Measurements from ENCODE around the gene PHACTR1.

The PHACTR1 gene

DNA sequence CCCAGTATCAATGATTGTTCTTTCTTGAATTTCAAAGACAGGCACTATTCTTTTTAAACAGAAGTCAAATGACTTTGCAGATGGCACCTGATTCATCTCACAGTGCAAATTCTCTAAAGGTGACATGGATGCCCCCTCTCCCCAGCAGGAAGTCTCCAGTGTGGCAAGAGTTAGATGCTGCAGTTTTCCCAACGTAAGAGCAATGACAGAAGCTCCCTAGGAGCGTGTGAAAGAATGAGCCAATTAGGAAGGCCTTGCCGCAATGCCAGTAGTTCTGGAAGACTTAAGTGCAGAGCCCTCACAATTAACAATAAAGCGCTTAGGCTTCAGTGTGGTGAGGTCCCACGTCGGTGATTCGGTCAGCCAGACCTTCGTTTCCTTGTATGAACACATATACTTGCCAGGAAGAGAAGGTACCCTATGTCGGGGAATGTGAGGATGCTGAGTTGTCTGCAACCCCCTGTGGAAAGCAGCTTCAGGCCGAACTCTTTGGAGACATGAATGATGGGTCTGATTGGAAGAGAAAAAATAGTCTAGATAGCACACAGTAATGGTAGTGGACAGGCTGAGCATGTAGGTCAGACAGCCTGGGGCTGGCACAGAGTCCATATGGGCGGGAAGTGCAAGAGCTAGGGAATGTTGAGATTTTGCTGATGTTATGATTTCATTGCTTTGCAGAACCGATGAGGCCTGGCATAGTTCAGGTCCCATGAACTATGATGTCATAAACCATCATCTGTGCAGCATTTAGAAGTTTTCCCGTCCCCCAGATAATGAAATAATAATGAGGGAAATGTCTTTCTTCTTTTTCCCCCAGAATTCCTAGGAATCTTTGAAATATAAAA lies 132.6 kb downstream of the PHACTR1 start:
- DNase-seq, result no peak

DNA sequence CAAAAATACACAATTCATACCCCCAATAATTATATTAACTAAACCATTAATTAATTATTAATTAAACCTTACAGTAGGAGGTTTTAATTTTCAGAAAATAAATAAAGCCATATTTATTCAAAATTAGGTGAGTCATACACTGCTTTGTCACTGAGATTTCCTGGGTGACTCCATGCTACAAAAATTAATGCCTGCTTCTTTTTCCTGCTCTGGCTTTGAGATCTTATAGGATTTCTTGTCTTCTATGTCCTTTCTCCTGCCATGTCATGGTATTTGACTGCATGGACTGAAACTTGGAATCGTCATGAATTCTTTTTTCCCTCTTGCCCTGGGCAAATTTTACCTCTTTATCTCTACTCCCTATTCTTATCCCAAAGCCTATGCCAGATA lies 133.2 kb downstream of the PHACTR1 start:
- DNase-seq, result no peak

DNA sequence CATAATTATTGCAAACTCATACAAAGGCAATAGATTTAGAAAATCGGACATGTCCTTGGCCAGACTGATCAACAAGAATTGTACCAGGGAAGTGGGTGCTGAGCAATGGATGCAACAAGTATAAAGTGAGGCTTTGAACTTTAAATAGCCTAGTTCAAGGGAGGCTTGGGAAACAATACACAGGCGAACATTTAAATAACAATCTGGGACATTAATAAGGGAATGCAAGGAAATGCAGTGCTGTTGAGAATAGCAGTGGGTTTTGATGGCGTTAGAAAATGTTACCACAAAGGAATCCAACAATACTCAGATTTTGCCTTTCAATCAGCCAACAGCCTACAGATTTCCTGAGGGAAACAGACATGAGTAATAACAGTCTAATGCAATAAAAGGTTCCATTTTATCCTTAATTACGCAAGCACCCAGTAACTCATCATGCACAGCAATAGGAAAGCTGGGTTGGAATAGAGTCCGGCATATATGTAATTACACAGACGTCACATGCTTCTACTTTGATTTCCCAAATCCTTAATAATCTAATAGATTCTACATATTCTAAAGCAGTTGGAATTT lies 134.6 kb downstream of the PHACTR1 start:
- DNase-seq, result no peak

DNA sequence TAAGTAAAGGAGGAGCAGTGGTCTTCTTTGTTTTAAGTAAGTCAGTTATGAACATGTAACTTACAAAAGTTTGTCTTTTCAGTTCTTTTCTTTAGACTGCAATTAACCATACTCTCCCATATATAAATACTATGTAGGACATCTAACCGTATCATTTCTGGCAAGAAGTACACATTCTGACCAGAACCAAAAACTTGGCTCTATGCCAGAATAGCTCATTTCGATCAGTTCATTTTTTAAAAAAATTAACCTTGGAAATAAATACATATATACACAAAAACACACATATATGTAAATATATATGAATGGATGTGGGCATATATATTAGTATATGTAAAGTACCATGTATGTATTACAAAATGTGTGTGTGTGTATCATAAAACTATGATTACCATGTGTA lies 145.0 kb downstream of the PHACTR1 start:
- DNase-seq, result no peak

DNA sequence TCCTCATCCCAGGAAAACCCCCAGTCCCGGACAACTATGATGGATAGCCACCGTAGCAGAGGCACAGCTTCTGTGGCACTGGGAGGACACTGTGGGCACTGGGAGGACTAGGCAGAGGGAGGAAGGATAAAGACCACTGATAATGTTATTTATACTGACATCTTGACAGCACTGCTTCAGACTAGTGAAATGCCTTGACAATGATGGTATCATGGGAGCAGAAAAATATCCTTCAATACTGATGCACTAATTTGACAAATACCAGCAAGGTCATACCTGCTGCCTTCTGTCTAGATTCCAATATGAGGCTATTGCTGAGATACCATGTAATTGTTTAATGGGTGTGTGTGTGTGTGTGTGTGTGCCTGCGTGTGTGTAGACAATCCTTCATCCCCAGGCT lies 148.6 kb downstream of the PHACTR1 start:
- DNase-seq, result no peak

DNA sequence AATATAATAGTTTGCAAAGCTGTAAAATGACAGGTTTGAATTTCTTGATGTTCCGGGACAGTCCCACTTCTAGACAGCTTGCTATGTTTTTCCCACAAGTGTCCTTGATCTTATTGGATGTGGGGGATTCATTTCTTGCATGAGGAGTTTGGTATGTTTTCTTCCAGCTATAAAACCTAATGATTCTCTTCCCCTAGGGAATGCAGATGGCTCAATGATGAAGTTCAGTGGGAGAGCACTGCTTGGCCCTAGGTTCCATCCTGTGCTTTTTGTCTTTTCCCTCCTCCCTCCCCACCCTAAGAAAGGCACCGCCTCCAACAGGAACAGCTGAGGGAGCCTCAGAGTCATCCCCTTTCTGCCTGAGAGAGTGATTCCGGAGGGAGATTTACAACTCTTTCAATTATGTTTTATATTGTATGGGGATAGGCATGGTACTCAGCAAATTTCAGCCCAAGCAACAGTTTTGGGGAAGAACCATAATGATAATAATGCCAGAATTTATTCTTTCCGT lies 149.2 kb downstream of the PHACTR1 start:
- DNase-seq, result no peak

DNA sequence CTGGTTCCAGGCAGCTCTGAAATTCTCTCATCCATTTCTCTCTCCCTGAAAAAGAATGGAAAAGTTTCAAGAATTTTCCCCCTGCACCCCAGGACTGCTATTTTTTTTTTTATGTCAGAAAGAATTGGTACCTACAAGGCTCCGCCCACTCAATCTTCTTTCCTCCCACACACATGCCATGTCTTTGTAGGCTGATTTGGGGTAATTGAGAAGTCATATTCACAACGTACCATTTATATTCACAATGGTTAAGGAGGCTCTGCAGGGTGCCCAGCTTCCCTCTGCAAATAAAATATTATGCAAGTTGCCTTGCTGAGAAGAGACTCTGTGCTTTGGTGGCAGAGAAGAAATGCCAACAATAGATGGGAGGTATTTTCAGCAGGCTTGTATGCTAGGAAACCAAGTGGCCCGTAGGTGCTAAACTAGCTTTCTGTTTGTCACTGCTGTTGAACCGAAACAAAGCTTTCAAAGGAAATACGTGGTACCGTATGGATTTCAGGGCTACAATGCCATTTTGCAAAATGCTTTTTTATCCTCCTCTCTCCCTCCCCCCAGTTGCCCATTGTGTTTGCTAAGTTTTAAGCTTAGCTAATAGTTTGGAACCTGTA lies 150.0 kb downstream of the PHACTR1 start:
- peak in 3 of 58 donors; percentile 6 to 41 (median 7) for DNase-seq

DNA sequence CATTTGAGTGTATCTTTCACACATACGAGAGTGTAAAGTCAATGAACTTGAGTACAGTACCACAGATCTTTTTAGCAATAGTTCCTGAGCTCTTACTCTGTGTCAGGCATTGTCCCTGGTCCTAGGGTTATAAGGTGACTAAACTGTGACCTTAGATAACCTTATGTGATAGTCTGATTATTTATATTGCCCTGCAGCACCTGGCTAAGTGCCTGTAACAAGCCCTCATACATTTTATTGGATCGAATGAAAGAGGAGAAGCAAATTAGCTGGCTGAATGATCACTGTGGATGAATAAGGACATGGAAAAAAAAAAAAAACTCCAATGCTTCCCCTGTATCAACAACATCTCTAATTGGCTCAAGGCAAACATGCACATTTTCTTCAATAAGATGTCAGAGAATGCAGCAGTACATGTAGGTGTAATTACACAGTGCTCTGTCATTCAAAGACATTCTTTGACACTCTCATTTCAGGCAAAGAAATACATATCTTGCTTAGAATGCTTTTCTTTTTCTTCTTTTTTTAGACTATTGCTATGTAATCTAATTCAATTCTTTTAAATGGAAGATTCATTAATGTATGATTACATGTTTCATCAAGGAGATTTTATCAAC lies 153.4 kb downstream of the PHACTR1 start:
- no peak for DNase-seq

DNA sequence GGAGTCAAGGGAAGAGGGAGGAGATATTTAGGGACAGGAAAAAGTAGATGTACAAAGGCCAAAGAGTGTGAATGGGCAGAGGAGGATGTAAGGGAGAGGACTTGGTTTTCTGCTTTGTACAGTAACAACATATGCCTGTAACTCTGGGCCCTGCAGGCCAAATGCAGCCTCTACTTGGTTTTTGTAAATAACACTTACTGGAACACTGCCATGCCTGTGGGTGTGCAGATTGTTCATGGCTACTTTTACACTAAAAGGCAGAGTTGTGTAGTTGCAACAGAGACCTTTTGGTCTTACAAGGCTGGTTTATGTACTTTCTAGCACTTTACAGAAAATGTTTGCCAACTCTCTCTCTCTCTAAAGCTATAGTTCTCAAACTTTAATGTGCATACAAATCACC lies 157.1 kb downstream of the PHACTR1 start:
- DNase-seq, result no peak

DNA sequence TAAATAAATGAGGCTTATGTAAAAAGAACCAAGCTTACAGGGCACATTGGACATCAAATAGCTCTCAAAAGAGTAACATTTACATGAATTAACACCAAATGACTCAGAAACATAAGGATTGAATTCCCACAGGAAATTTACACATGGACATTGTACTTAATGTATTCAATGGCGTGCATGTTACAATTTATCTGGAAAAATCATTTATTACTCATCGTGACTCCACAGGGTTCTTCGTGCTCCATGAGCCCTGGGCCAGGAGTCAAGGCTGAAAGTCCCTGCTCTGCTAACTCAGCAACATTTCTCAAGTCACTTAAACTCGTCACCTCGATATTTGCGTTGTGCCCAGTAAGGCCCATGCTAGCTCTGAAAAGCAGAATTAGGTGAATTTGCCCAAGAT lies 158.5 kb downstream of the PHACTR1 start:
- DNase-seq, result no peak

DNA sequence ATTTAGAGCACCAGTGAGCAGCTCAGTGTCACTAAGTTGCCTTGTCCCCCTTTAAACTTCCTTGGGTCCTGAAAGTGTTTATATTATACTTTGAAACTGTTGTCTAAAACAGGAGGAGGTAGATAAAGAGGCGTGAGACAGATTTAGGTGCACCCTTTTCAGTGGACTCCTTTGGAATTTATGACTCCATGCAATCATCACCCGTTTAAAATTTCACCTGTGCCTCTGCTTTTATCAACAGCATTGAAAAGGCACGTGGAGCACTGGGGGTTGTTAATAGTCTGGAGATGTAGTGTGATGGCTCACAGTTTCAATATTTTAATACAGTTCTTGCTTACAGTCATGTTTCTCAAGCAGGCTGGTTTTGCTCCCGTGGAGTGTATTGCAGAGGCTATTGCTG lies 162.2 kb downstream of the PHACTR1 start:
- DNase-seq, result no peak

DNA sequence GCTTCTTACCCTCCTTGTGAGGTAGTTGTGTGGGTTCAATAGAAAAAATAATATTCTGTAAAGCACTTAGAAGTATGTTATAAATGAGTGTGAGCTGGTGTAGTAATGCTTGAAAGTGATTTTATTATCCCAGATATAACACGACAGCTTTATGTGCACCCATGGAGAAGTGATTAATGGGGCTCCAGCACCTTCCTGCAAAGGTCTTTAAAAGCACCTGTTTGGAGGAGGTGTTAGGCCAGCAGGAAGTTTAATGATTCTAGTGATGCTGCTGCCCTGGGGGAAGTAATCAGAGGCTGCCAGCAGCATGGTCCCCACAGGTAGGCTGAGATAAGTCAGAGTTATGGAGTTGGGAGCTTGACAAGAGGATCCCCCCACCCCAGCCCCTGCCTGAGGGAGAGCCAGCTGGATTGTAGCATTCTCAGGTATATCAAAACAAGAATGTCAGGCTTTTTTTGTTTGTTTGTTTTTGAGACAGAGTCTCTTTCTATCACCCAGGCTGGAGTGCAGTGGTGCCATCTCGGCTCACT lies 166.3 kb downstream of the PHACTR1 start:
- DNase-seq, result no peak

DNA sequence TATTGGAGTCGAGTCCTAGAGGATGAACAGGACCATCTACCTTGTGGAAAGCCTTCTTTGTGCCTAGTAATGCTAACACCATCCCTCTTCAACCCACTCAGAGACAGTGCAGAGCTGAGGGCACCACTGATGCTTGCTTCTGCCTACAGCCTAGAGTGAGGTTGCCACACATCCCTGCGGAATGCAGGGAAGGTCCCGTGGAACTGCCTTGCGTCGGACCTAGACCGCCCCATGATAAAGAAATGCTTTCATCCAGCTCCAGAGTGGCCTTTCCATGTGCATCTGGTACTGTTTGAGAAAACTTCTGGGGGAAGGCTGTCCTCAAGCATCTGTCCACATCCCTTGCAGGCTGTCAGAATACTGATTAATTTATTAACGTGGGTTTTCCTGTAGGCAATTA lies 168.4 kb downstream of the PHACTR1 start:
- DNase-seq, result no peak

DNA sequence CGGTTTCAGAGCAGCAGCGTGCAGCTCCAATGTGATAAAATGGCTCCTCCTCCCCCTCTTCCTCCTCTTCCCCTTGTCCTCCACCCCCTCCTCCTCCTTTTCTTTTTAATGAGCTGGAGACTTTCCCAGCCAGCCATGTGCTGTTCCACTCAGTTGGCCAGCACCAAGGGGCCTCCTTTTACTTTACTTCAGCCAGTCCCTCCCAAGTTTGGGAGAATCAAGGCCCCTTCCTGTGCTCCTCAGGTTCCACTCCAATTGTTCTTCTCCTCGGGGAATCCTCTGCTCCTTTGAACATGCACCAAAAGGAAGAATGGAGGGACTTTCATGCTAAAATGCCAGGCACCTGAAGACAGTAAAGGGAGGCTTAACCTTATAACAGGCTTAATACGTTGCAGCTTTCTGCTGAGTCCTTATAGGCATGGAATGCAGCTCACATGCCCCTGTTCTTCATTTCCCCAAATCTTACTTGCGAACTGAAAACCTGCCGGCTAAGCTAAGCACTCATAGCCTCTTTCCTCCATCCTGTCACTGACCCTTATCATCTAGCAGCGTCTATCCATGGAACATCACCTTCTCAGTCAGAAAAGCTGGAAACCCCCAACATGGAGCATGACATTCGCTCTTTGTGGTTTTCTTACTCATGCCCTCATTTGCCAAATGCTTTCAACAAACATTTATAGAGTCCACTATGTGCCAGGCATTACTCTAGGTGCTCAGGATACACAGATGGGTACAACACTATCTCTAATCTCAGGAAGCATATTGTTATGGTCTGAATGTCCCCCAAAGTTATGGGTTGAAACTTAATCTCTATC lies 170.6 kb downstream of the PHACTR1 start:
- peak in 9 of 58 donors; percentile 7 to 33 (median 13) for DNase-seq

DNA sequence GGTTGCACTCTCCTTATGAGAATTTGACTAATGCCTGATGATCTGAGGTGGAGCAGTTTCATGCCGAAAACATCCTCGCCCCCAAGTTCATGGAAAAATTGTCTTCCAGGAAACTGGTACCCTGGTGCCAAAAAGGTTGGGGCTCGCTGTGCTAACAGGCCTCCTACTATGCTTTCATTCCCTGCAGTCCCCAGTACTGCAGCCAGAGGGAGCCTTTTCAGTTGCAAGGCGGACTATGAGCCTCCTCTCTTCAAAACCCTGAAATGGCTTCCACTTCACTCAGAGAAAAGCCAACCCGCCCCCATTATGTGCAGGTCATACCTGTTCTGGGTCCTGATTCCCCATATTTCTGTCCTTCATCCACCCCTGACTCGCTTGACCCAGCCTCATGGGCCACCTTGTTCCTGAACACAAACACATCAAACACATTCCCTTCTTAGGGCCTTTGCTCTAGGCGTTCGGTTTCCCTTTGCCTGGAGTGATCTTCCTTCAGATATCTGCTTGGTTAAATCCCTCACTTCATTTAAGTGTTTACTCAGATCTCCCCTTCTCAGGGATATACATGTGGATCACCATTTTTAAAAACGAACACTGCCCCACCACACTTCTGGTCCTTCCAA lies 173.7 kb downstream of the PHACTR1 start:
- no peak for DNase-seq

DNA sequence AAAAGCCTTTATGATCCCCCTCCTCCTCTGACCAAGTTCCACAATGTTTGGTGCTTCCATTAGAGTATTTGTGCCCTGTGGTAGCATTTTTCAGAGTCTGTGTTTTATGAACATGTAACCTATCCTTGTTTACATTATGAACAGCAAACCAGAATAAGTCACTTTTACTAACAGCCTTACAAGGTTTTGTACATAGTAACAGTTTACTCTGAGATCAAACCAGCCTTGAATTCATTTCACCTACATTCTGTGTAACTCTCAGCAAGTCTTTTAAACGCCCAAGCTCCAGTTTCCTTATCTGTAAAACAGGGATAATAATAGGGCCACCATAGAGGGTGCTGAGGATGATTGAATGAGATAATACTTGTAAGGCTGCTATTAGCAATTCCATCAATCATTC lies 175.0 kb downstream of the PHACTR1 start:
- DNase-seq, result no peak

DNA sequence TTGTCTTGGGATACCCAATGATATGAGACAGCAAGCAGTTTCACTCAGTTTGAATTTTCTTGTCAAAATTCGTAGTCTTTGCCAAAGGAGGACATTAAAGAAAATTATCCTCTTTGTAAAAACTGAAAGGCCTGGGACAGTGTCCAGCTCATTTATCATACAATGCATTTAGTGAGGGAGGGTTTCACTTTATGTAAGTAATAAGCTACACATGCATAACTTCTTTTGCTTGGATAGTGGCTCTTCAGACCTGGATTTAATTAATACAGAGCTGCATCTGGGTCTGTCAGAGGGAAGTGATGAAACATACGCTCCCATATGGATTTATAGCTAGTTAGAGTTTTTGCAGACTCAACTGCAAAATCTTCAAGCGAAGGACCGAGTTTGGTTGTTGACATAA lies 175.6 kb downstream of the PHACTR1 start:
- no peak for DNase-seq

DNA sequence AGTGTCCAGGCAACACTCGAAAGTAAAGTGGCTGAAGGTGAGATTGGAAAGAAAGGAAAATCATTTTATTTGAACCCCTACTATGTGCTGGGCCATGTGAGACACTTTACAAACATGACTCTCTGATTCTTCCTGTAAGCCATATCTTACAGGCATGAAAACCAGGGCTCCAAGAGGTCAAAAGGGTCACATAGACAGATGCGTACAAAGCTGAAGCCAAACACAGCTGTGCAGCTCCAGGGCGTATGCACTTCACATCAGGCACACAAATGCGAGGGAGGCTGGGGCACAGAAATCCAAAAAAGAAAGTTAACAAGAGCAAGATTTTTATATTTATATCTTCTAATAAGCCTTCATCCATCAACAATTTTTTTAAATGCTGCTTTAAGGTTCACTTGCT lies 176.5 kb downstream of the PHACTR1 start:
- no peak for DNase-seq

DNA sequence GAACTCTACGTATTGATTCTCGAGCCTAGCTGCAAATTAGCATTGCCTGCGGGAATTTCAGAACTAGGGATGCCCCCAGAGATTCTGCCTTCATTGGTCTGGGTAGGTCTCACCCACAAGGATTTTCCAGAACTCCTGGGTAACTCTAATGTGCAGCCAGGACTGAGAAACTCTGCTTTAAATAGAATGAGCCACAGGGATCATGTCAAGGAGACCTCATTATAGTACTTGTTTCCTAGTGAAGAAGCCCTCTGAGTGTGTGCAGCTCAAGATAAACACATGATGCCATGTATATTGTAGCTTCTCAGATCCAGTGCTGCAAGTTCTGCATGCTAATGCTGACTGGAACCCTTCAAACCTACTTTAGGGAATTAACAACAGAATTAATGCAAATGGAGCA lies 179.2 kb downstream of the PHACTR1 start:
- no peak for DNase-seq

DNA sequence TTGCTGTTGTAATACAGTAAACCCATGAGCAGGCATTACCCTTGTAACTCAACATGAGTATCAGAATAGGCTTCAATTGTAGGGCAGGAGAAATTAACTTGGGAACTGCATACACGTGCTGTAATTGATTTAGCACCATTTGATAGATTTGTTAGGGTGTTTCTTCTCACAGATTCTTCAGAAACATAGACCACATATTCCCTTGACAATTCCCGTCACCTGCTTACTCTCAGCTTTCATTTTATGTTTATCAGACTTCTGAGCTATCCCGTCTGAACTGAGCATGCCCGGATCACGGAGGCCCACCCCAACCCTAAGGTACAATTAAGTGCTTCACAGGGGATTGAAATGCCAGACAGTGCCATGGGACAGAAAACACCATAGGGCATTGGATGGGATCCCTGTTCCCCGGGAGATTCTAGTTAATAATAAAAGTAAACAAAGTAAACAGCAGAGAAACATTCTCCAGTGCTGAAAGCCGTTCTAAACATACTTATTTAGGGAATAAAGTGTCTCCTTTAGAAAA lies 179.7 kb downstream of the PHACTR1 start:
- no peak for DNase-seq

All from anterior cingulate cortex (tissue), 58 donors.